ENCODE measurements around the gene RAB8B. TPM values are rescaled to one million over a fixed set of nuclear protein-coding genes. Genes with fewer than 3 reads are reported as not detected.
A peak's percentile ranks its signal among the peaks of the same experiment; 100 is the strongest.

The RAB8B gene
- total RNA-seq, 3 donors from 2014 or later = 7.4 to 26.4 (median 18.3) TPM

GRCh38 chr15:63291507-63291906 lies 102.1 kb downstream of the RAB8B start:
- no peaks in the 10 kb centered on the region for H3K4me1 ChIP-seq (ENCODE audit: low read depth)
- H3K4me3 ChIP-seq = no peak overlapping the region
- H3K9me3 ChIP-seq = no peaks in the 10 kb centered on the region
- ATAC-seq (peak; percentile 59), DNase-seq (no peak)
- intact Hi-C loops (cut with DNase I, micrococcal nuclease) = no loop called here
- no peak for TF ChIP-seq CTCF (IDR thresholded peaks at IDR 0.05)
- no peaks in the 10 kb centered on the region for H3K36me3 ChIP-seq (ENCODE audit: low read depth)

GRCh38 chr15:63292241-63292640 lies 102.8 kb downstream of the RAB8B start:
- Histone ChIP-seq H3K4me1 (ENCODE audit: low read depth) (no peaks in the 10 kb centered on the region), H3K4me3 (no peak overlapping the region), H3K9me3 (no peaks in the 10 kb centered on the region), H3K36me3 (ENCODE audit: low read depth) (no peaks in the 10 kb centered on the region)
- no peak for ATAC-seq
- intact Hi-C loops (cut with DNase I, micrococcal nuclease) = no loop called here
- no peak for TF ChIP-seq CTCF (IDR thresholded peaks at IDR 0.05)
- no peak for DNase-seq

GRCh38 chr15:63292771-63293170 lies 103.4 kb downstream of the RAB8B start:
- Histone ChIP-seq H3K4me3 (no peak overlapping the region), H3K36me3 (ENCODE audit: low read depth) (no peaks in the 10 kb centered on the region), H3K9me3 (no peaks in the 10 kb centered on the region), H3K4me1 (ENCODE audit: low read depth) (no peaks in the 10 kb centered on the region)
- ATAC-seq = no peak
- intact Hi-C loops (cut with DNase I, micrococcal nuclease) = no loop called here
- DNase-seq = no peak
- no peak for TF ChIP-seq CTCF (IDR thresholded peaks at IDR 0.05)

GRCh38 chr15:63294359-63294758 lies 105.0 kb downstream of the RAB8B start:
- peak; percentile 71 for ATAC-seq
- Histone ChIP-seq H3K9me3 (no peaks in the 10 kb centered on the region), H3K36me3 (ENCODE audit: low read depth) (no peaks in the 10 kb centered on the region), H3K4me1 (ENCODE audit: low read depth) (no peaks in the 10 kb centered on the region), H3K4me3 (no peak overlapping the region)
- no peak for DNase-seq
- TF ChIP-seq CTCF (IDR thresholded peaks at IDR 0.05) = no peak
- intact Hi-C loops (cut with DNase I, micrococcal nuclease) = no loop called here

GRCh38 chr15:63295341-63295740 lies 105.9 kb downstream of the RAB8B start:
- no peak for TF ChIP-seq CTCF (IDR thresholded peaks at IDR 0.05)
- no peak for ATAC-seq
- intact Hi-C loops (cut with DNase I, micrococcal nuclease) = no loop called here
- Histone ChIP-seq H3K9me3 (no peaks in the 10 kb centered on the region), H3K4me3 (no peak overlapping the region), H3K36me3 (ENCODE audit: low read depth) (no peaks in the 10 kb centered on the region), H3K4me1 (ENCODE audit: low read depth) (no peaks in the 10 kb centered on the region)
- DNase-seq = no peak

GRCh38 chr15:63296195-63296594 lies 106.8 kb downstream of the RAB8B start:
- H3K9me3 ChIP-seq = no peaks in the 10 kb centered on the region
- no peaks in the 10 kb centered on the region for H3K36me3 ChIP-seq (ENCODE audit: low read depth)
- H3K4me3 ChIP-seq = no peak overlapping the region
- no peak for TF ChIP-seq CTCF (IDR thresholded peaks at IDR 0.05)
- intact Hi-C loops (cut with DNase I, micrococcal nuclease) = no loop called here
- no peaks in the 10 kb centered on the region for H3K4me1 ChIP-seq (ENCODE audit: low read depth)
- DNase-seq (no peak), ATAC-seq (no peak)

All from mucosa of descending colon (tissue), 3 donors.